Neural progenitor cell (in vitro differentiated cells): ENCODE data around the gene KIF25. TPM values are rescaled to one million over a fixed set of nuclear protein-coding genes. Genes with fewer than 3 reads are reported as not detected.

Experiments
- DNase-seq: peaks from one replicate; pipeline ENCODE4 v3.0.0-alpha.2; 2016; ENCODE audit warnings: low spot score
- H2AFZ ChIP-seq: fragments of 200-600 bp; sonication (generic); replicated peaks from 2 replicates; pipeline ENCODE4 v1.6.1; 2016; ENCODE audit warnings: antibody characterized with exemption
- H3F3A ChIP-seq: fragments of 200-600 bp; sonication (generic); 2 replicates; pipeline ENCODE4 v1.6.1; 2016; ENCODE audit warnings: antibody characterized with exemption, low read depth
- H3K27ac ChIP-seq: fragments of 200-600 bp; sonication (generic); 2 replicates; pipeline ENCODE4 v1.5.1; 2016; ENCODE audit warnings: mild to moderate bottlenecking
- H3K27me3 ChIP-seq: fragments of 200-600 bp; sonication (generic); 2 replicates; pipeline ENCODE4 v1.6.1; 2016; ENCODE audit warnings: mild to moderate bottlenecking, moderate library complexity
- H3K36me3 ChIP-seq: fragments of 200-600 bp; sonication (generic); 2 replicates; pipeline ENCODE4 v1.5.1; 2016
- H3K4me1 ChIP-seq: fragments of 200-600 bp; sonication (generic); 2 replicates; pipeline ENCODE4 v1.6.1; 2016; ENCODE audit warnings: mixed run types
- H3K4me2 ChIP-seq: fragments of 200-600 bp; sonication (generic); 2 replicates; pipeline ENCODE4 v1.6.1; 2016
- H3K4me3 ChIP-seq: fragments of 200-600 bp; sonication (generic); 2 replicates; pipeline ENCODE4 v1.5.1; 2016
- H3K79me2 ChIP-seq: fragments of 200-600 bp; sonication (generic); 2 replicates; pipeline ENCODE4 v1.6.1; 2016; ENCODE audit warnings: low read depth
- H3K9ac ChIP-seq: fragments of 200-600 bp; sonication (generic); 2 replicates; pipeline ENCODE4 v1.6.1; 2016
- H3K9me3 ChIP-seq: fragments of 200-600 bp; sonication (generic); 2 replicates; pipeline ENCODE4 v1.5.1; 2016; ENCODE audit warnings: low read depth
- H4K20me1 ChIP-seq: fragments of 200-600 bp; sonication (generic); 2 replicates; pipeline ENCODE4 v1.6.1; 2016; ENCODE audit warnings: low read depth
- H3K27ac Mint-ChIP-seq: 3 replicates; pipeline ENCODE4 v1.8.0; 2021; ENCODE audit warnings: mixed read lengths
- H3K27me3 Mint-ChIP-seq: 2 replicates; pipeline ENCODE4 v1.8.0; 2022; ENCODE audit warnings: low read depth, mild to moderate bottlenecking, inconsistent platforms, moderate library complexity, mixed read lengths; ENCODE audit not compliant: insufficient read depth
- H3K36me3 Mint-ChIP-seq: 3 replicates; pipeline ENCODE4 v1.8.0; 2021; ENCODE audit warnings: mixed read lengths
- H3K4me1 Mint-ChIP-seq: 3 replicates; pipeline ENCODE4 v1.8.0; 2021; ENCODE audit warnings: mixed read lengths
- H3K4me3 Mint-ChIP-seq: 3 replicates; pipeline ENCODE4 v1.8.0; 2021; ENCODE audit warnings: mild to moderate bottlenecking, moderate library complexity, mixed read lengths
- H3K9me3 Mint-ChIP-seq: 3 replicates; pipeline ENCODE4 v1.8.0; 2020; ENCODE audit warnings: mixed read lengths
- CTCF ChIP-seq: fragments of 200-600 bp; sonication (generic); IDR thresholded peaks from 2 replicates; pipeline ENCODE4 v1.5.1; 2017; ENCODE audit warnings: antibody characterized with exemption, mild to moderate bottlenecking
- EZH2 ChIP-seq: fragments of 200-600 bp; sonication (generic); IDR thresholded peaks from 2 replicates; pipeline ENCODE4 v1.6.1; 2017; ENCODE audit warnings: antibody characterized with exemption, mild to moderate bottlenecking, moderate library complexity
- EZH2phosphoT487 ChIP-seq: fragments of 200-600 bp; sonication (generic); IDR thresholded peaks from 2 replicates; pipeline ENCODE4 v1.6.1; 2017; ENCODE audit warnings: antibody characterized with exemption
- total RNA-seq: library from RNA; depleted of rRNA; stranded (reverse); fragments of >200 nt; gene quantifications from 2 replicates; pipeline ENCODE4 v1.2.3, GENCODE V29; 2015; ENCODE audit warnings: low replicate concordance

KIF25 gene
- total RNA-seq, 1 donor from 2014 or later, result 1.2 TPM

- Histone ChIP-seq H3K4me2 (no peak overlapping the region), H3K9me3 (no peaks in the 10 kb centered on the region), H3K4me1 (peaks cover 25% of the 10 kb centered on the region), H3K9ac (no peak overlapping the region), H4K20me1 (no peaks in the 10 kb centered on the region), H3K27ac (no peak overlapping the region), H3F3A (no peaks in the 10 kb centered on the region), H3K27me3 (no peaks in the 10 kb centered on the region), H3K79me2 (no peaks in the 10 kb centered on the region), H2AFZ (no peak overlapping the region), H3K4me3 (no peak overlapping the region), H3K36me3 (no peaks in the 10 kb centered on the region)
- Mint-ChIP-seq H3K9me3 (no peaks in the 10 kb centered on the region), H3K4me1 (peaks cover 27% of the 10 kb centered on the region), H3K4me3 (no peak overlapping the region), H3K36me3 (no peaks in the 10 kb centered on the region), H3K27me3 (peaks cover 13% of the 10 kb centered on the region), H3K27ac (no peak overlapping the region)
- TF ChIP-seq EZH2phosphoT487, result no peak
- no peak for DNase-seq
Observed at GRCh38 chr6:168082860-168083513, 85.5 kb downstream of the KIF25 start.

GRCh38 chr6:168083514-168083885 lies 86.0 kb downstream of the KIF25 start:
- Histone ChIP-seq H3K4me3 (no peak overlapping the region), H3K9me3 (no peaks in the 10 kb centered on the region), H3K9ac (no peak overlapping the region), H4K20me1 (no peaks in the 10 kb centered on the region), H3K4me2 (no peak overlapping the region), H3K4me1 (peaks cover 30% of the 10 kb centered on the region), H3K27me3 (no peaks in the 10 kb centered on the region), H3K79me2 (no peaks in the 10 kb centered on the region), H3K27ac (no peak overlapping the region), H3K36me3 (no peaks in the 10 kb centered on the region), H3F3A (peaks cover 2% of the 10 kb centered on the region), H2AFZ (no peak overlapping the region)
- Mint-ChIP-seq H3K4me1 (peaks cover 29% of the 10 kb centered on the region), H3K27ac (no peak overlapping the region), H3K4me3 (no peak overlapping the region), H3K9me3 (no peaks in the 10 kb centered on the region), H3K27me3 (peaks cover 13% of the 10 kb centered on the region), H3K36me3 (no peaks in the 10 kb centered on the region)
- no peak for TF ChIP-seq EZH2
- no peak for TF ChIP-seq CTCF
- no peak for TF ChIP-seq EZH2phosphoT487
- no peak for DNase-seq

- Histone ChIP-seq H3K4me2 (no peak overlapping the region), H3K4me1 (peaks cover 40% of the 10 kb centered on the region), H3K9me3 (no peaks in the 10 kb centered on the region), H3K79me2 (no peaks in the 10 kb centered on the region), H3K27me3 (no peaks in the 10 kb centered on the region), H3K36me3 (no peaks in the 10 kb centered on the region), H3K4me3 (no peak overlapping the region), H2AFZ (no peak overlapping the region), H3K27ac (no peak overlapping the region), H3F3A (peaks cover 5% of the 10 kb centered on the region), H4K20me1 (no peaks in the 10 kb centered on the region), H3K9ac (no peak overlapping the region)
- Mint-ChIP-seq H3K27ac (peak overlapping the region; percentile 71), H3K36me3 (no peaks in the 10 kb centered on the region), H3K27me3 (peaks cover 11% of the 10 kb centered on the region), H3K9me3 (no peaks in the 10 kb centered on the region), H3K4me1 (peaks cover 38% of the 10 kb centered on the region), H3K4me3 (no peak overlapping the region)
- no peak for DNase-seq
- TF ChIP-seq CTCF, result no peak
- no peak for TF ChIP-seq EZH2phosphoT487
Observed at GRCh38 chr6:168084465-168085160, 87.1 kb downstream of the KIF25 start.

GRCh38 chr6:168086066-168086465 lies 88.6 kb downstream of the KIF25 start:
- no peaks in the 10 kb centered on the region for H4K20me1 ChIP-seq
- H3K79me2 ChIP-seq, result no peaks in the 10 kb centered on the region
- DNase-seq, result no peak
- no peak overlapping the region for H3K9ac ChIP-seq
- no peaks in the 10 kb centered on the region for H3K9me3 ChIP-seq
- no peak for TF ChIP-seq CTCF
- TF ChIP-seq EZH2phosphoT487, result no peak
- TF ChIP-seq EZH2, result no peak
- peaks cover 42% of the 10 kb centered on the region for H3K4me1 ChIP-seq
- H3F3A ChIP-seq, result peaks cover 5% of the 10 kb centered on the region
- no peaks in the 10 kb centered on the region for H3K36me3 ChIP-seq
- H3K36me3 Mint-ChIP-seq, result no peaks in the 10 kb centered on the region
- H3K4me3 Mint-ChIP-seq, result no peak overlapping the region
- peaks cover 51% of the 10 kb centered on the region for H3K4me1 Mint-ChIP-seq
- no peak overlapping the region for H2AFZ ChIP-seq
- H3K27ac Mint-ChIP-seq, result no peak overlapping the region
- H3K27ac ChIP-seq, result no peak overlapping the region
- no peaks in the 10 kb centered on the region for H3K9me3 Mint-ChIP-seq
- H3K4me2 ChIP-seq, result no peak overlapping the region
- no peak overlapping the region for H3K4me3 ChIP-seq
- H3K27me3 ChIP-seq, result no peaks in the 10 kb centered on the region
- peaks cover 16% of the 10 kb centered on the region for H3K27me3 Mint-ChIP-seq
